Panc1 (cell line): ENCODE results near the gene ECEL1. TPM values are rescaled to one million over a fixed set of nuclear protein-coding genes. Genes with fewer than 3 reads are reported as not detected.

Experiments used
- ATAC-seq: fragments of 200-7000 bp; cut with Tn5 transposase; 2 replicates; pipeline ENCODE4 v1.9.1; 2020; ENCODE audit warnings: mild to moderate bottlenecking, moderate library complexity
- BruUV-seq: library from RNA; stranded (reverse); fragments of 400-500 nt; replicated peaks from 2 replicates; lab custom pipeline; 2021; lab: Mats Ljungman, UMichigan
- CTCF ChIA-PET: fragments of 300-600 bp; sonication (Branson Sonifier 250); formaldehyde crosslinking; loops from one replicate; lab custom pipeline; 2022; ENCODE audit warnings: antibody characterized with exemption; lab: Charles Lee
- POLR2A ChIA-PET: fragments of 300-600 bp; sonication (Branson Sonifier 250); formaldehyde crosslinking; loops from one replicate; lab custom pipeline; 2022; ENCODE audit warnings: antibody characterized with exemption; lab: Charles Lee
- DNase-seq: peaks from one replicate; pipeline ENCODE4 v3.0.0-alpha.2; 2010; ENCODE audit warnings: low read depth, low spot score
- H3K27ac ChIP-seq: 2 replicates; pipeline ENCODE4 v1.5.1; 2011; ENCODE audit warnings: mild to moderate bottlenecking, low read length, inconsistent platforms
- H3K27me3 ChIP-seq: fragments of 200-500 bp; sonication (Bioruptor generic); 2 replicates; pipeline ENCODE4 v1.6.0; 2014; ENCODE audit warnings: low read length, inconsistent platforms; ENCODE audit not compliant: control insufficient read depth, insufficient read depth
- H3K36me3 ChIP-seq: fragments of 200-500 bp; sonication (Bioruptor generic); 2 replicates; pipeline ENCODE4 v1.5.1; 2014; ENCODE audit warnings: inconsistent platforms, mild to moderate bottlenecking, low read length, moderate library complexity; ENCODE audit not compliant: control insufficient read depth, insufficient read depth
- H3K4me1 ChIP-seq: 2 replicates; pipeline ENCODE4 v1.5.1; 2011; ENCODE audit warnings: inconsistent platforms, mild to moderate bottlenecking, low read length, moderate library complexity; ENCODE audit not compliant: control insufficient read depth, insufficient read depth
- H3K4me3 ChIP-seq, 2 experiments: 2 replicates each; pipeline ENCODE4 v1.5.1; 2011 to 2012; ENCODE audit warnings: low read depth in 2 of 2, low read length in 2 of 2, mild to moderate bottlenecking in 2 of 2, inconsistent platforms in 1 of 2, moderate library complexity in 1 of 2
- H3K9me3 ChIP-seq: fragments of 200-500 bp; sonication (Bioruptor generic); 2 replicates; pipeline ENCODE4 v1.5.1; 2014; ENCODE audit warnings: low read depth, mild to moderate bottlenecking, inconsistent platforms, low read length, moderate library complexity; ENCODE audit not compliant: control insufficient read depth, insufficient read depth
- CTCF ChIP-seq: fragments of 450-650 bp; IDR thresholded peaks from 2 replicates; pipeline ENCODE4 v1.5.1; 2017; ENCODE audit warnings: mild to moderate bottlenecking
- POLR2AphosphoS5 ChIP-seq: IDR thresholded peaks from 2 replicates; pipeline ENCODE4 v1.6.1; 2012; ENCODE audit warnings: mild to moderate bottlenecking, low read depth, low read length, moderate library complexity
- SIN3A ChIP-seq: IDR thresholded peaks from 2 replicates; pipeline ENCODE4 v1.6.1; 2012; ENCODE audit warnings: low read depth, mild to moderate bottlenecking, low read length, moderate library complexity, borderline replicate concordance; ENCODE audit not compliant: insufficient read depth
- TCF7L2 ChIP-seq: IDR thresholded peaks from 2 replicates; pipeline ENCODE4 v1.6.1; 2011; ENCODE audit warnings: mild to moderate bottlenecking, low read depth, low read length, inconsistent platforms
- in situ Hi-C: cut with HindIII; loops from 2 replicates; pipeline ENCODE4 v1.10.0; 2016; ENCODE audit warnings: low sequenced_read_pairs, low pct_unique_long_range_greater_than_20kb
- intact Hi-C: fragments of 100-400 bp; cut with micrococcal nuclease; formaldehyde crosslinking; loops from one replicate; pipeline ENCODE4 v1.10.0; 2022; ENCODE audit not compliant: unreplicated experiment
- total RNA-seq: library from RNA; stranded (reverse); gene quantifications from one replicate; pipeline ENCODE4 v1.2.1, GENCODE V29; 2021; ENCODE audit not compliant: unreplicated experiment
- TF ChIP-seq, protein P1 (sequence below), 2 experiments: IDR thresholded peaks; 2 replicates each; pipeline ENCODE4 v1.6.1; 2011 to 2012; ENCODE audit warnings: low read depth in 2 of 2, control low read depth in 1 of 2, low read length in 1 of 2, mild to moderate bottlenecking in 1 of 2, moderate library complexity in 1 of 2; ENCODE audit not compliant: insufficient read depth in 1 of 2

Gene ECEL1
- total RNA-seq, 1 experiment from 2014 or later: 2.9 TPM

- BruUV-seq: no TSS peak
- Histone ChIP-seq H3K4me3 (0 out of 4 replicates have a peak overlapping the region, but pooled peaks of 1 of the 2 experiments have one; percentile 18), H3K9me3 (no peaks in the 10 kb centered on the region), H3K27ac (no peak overlapping the region), H3K27me3 (peaks cover 3% of the 10 kb centered on the region; the same call in 1 of the 2 replicates), H3K4me1 (no peaks in the 10 kb centered on the region; the same call in 1 of the 2 replicates), H3K36me3 (no peaks in the 10 kb centered on the region)
- DNase-seq (no peak), ATAC-seq (peak; percentile 12; the same call in 1 of the 2 replicates)
- TF ChIP-seq TCF7L2 (no peak), SIN3A (no peak), CTCF (no peak), POLR2AphosphoS5 (no peak)
- TF ChIP-seq, protein P1, sequence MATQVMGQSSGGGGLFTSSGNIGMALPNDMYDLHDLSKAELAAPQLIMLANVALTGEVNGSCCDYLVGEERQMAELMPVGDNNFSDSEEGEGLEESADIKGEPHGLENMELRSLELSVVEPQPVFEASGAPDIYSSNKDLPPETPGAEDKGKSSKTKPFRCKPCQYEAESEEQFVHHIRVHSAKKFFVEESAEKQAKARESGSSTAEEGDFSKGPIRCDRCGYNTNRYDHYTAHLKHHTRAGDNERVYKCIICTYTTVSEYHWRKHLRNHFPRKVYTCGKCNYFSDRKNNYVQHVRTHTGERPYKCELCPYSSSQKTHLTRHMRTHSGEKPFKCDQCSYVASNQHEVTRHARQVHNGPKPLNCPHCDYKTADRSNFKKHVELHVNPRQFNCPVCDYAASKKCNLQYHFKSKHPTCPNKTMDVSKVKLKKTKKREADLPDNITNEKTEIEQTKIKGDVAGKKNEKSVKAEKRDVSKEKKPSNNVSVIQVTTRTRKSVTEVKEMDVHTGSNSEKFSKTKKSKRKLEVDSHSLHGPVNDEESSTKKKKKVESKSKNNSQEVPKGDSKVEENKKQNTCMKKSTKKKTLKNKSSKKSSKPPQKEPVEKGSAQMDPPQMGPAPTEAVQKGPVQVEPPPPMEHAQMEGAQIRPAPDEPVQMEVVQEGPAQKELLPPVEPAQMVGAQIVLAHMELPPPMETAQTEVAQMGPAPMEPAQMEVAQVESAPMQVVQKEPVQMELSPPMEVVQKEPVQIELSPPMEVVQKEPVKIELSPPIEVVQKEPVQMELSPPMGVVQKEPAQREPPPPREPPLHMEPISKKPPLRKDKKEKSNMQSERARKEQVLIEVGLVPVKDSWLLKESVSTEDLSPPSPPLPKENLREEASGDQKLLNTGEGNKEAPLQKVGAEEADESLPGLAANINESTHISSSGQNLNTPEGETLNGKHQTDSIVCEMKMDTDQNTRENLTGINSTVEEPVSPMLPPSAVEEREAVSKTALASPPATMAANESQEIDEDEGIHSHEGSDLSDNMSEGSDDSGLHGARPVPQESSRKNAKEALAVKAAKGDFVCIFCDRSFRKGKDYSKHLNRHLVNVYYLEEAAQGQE (IDR thresholded peaks at IDR 0.05; ENCODE audit: insufficient read depth in 1 of 2, low read depth in 2 of 2, low read length in 1 of 2): no peak
- CTCF ChIA-PET: no interaction called here
- POLR2A ChIA-PET: interaction anchor here (0.6 kb wide), 1 partner anchor 48 kb away, joined by 8 read pairs; no protein-coding TSS in a partner anchor
- in situ Hi-C loops (no loop called here), intact Hi-C loops (no loop called here)
Observed at GRCh38 chr2:232502911-232503808, 15.5 kb upstream of the ECEL1 start.

GRCh38 chr2:232502511-232502910 lies 14.9 kb upstream of the ECEL1 start:
- intact Hi-C loops (no loop called here), in situ Hi-C loops (no loop called here)
- Histone ChIP-seq H3K4me3 (no peak overlapping the region), H3K27ac (no peak overlapping the region), H3K4me1 (no peaks in the 10 kb centered on the region; the same call in 1 of the 2 replicates), H3K9me3 (no peaks in the 10 kb centered on the region), H3K36me3 (no peaks in the 10 kb centered on the region), H3K27me3 (peaks cover 3% of the 10 kb centered on the region; the same call in 1 of the 2 replicates)
- ATAC-seq: no peak
- BruUV-seq: no TSS peak
- ChIA-PET POLR2A (interaction anchor here (0.6 kb wide), 1 partner anchor 48 kb away, joined by 8 read pairs; no protein-coding TSS in a partner anchor), CTCF (no interaction called here)
- DNase-seq: no peak
- no peak for TF ChIP-seq TCF7L2
- no peak for TF ChIP-seq SIN3A
- TF ChIP-seq CTCF: no peak
- TF ChIP-seq POLR2AphosphoS5: no peak
- TF ChIP-seq, protein P1 (IDR thresholded peaks at IDR 0.05; ENCODE audit: insufficient read depth in 1 of 2, low read depth in 2 of 2, low read length in 1 of 2): no peak
